Measurements from ENCODE around the gene LIPE.
"Not testable (repeated sequence)": the region's sequence is repeated elsewhere in the genome, so short reads cannot be mapped to it uniquely, and the experiment has no call there.

Gene LIPE

DNA sequence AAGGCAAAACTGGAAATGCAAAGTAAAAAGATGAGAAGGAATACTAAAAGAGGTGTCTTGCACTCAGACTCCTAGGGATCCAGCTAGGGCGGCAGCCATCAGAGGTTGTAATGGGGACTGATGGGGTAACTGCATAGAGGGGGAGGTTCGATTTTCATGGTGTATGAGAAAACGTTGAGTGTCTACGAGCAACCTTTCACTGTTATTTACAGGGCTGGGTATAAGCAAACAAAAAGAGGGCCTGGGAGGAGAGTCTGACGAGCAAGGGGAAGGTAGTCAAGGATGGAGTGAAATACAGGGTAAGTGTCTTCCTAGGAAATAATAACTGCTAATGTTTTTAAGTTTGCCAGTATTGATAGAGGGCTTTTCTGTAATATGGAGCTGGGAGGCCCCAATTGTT lies 21.1 kb upstream of the LIPE start:
- DNase-seq (ENCODE audit: low read depth), result not testable (repeated sequence)

- DNase-seq (ENCODE audit: low read depth), result no peak
Measured at GRCh38 chr19:42445948-42446347, 18.8 kb upstream of the LIPE start.

GRCh38 chr19:42443944-42444398 lies 16.8 kb upstream of the LIPE start:
- no peak for DNase-seq (ENCODE audit: low read depth)

DNA sequence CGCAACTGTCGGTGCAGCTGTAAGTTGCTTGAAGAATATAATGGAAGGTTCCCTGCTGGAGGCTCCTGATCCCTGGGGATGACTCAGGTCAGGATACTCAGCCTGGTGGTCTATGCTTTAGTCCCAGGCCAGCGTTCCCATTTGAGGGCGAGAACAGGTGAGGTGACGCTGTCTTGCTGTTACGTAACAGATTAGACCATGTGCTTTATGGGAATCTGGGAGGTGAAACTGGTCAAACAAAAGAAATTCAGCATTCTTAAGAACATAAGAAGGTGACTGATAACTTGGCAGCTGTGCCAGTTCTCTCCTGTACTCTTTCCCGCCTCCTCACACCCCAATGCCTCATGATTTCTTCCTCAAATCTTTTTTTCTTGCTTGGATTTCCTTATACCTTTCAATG lies 15.6 kb upstream of the LIPE start, which contains the start of gene CXCL17:
Gene CXCL17, minus strand, starts transcription at position 114 of the 400 bp plus-strand sequence. CDS start 114 bp downstream, outside the sequence.
- no peak for DNase-seq (ENCODE audit: low read depth)

DNA sequence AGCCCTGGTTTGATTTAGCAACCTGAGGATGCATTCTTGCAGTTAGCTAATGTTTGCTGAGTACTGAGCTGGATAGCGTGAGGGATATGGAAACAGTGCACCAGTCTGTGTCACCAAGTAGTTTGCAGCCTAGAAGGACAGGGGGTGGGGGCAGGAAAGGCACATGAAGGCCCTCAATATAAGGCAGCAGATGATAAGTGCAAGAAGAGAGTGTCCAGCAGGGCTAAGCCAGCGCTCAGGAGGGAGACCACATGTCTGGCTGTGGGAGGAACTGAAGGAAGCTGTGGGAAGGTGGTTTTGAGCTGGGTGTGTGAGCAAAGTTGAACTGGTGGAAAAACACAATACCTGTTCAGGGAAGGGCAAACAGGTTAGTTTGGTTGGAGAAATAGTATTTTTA lies 13.9 kb upstream of the LIPE start:
- DNase-seq (ENCODE audit: low read depth), result no peak

GRCh38 chr19:42440357-42441048 lies 13.3 kb upstream of the LIPE start:
- peak; percentile 79 for DNase-seq (ENCODE audit: low read depth)

- DNase-seq (ENCODE audit: low read depth), result no peak
Measured at GRCh38 chr19:42436006-42436405, 8.8 kb upstream of the LIPE start.

DNA sequence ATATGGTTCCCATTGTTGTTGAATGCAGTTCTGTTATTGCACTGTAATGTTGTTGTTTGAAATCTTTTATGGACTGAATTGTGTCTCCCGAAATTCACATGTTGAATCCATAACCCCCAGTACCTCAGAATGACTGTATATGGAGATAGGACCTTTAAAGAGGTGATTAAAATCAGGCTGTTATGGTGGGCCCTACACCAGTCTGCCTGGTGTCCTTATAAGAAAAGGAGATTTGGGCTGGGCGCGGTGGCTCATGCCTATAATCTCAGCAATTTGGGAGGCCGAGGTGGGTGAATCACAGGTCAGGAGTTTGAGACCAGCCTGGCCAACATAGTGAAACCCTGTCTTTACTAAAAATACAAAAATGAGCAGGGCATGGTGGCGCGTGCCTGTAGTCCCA lies 8.1 kb upstream of the LIPE start:
- DNase-seq (ENCODE audit: low read depth), result no peak

- peak; percentile 71 for DNase-seq (ENCODE audit: low read depth)
Measured at GRCh38 chr19:42433503-42434260, 6.5 kb upstream of the LIPE start.

DNA sequence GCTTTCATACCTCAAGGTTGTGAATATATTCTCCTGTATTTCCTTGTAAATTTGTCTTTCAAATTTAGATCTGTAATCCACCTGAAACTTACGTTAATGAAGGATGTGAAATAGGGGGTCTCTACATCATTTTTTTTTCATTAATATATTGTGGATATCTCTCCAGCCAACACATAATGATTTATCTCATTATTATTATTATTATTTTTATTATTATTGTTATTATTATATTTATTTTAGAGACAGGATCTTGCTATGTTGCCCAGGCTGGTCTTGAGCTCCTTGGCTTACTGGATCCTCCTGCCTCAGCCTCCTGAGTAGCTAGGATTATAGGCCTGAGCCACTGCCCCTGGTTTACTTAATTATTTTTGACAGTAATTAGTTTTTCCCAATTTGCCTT lies 4.3 kb upstream of the LIPE start:
- DNase-seq (ENCODE audit: low read depth), result no peak

GRCh38 chr19:42428676-42429075 lies 1.5 kb upstream of the LIPE start:
- DNase-seq (ENCODE audit: low read depth), result no peak

- no peak for DNase-seq (ENCODE audit: low read depth)
Measured at GRCh38 chr19:42426643-42427042, 545 bp downstream of the LIPE start.

GRCh38 chr19:42424712-42425131 lies 2.5 kb downstream of the LIPE start:
- no peak for DNase-seq (ENCODE audit: low read depth)

DNA sequence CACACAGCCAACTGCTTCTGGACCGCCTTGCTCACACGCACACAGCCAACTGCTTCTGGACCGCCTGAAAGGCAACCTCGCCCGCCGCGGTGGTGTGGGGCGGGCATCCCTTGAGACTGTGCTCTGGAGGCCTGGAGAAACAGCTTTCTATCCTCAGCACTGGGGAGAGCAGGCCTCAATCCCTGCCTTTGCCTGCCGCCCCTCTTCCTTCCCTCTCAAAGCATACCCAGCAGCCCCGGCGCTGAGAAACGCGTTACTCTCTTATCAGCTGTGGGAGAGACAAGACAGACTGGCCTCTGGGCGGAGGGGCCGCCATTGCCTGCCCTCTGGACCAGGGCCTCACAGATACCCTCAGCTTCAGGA lies 2.9 kb downstream of the LIPE start:
- no peak for DNase-seq (ENCODE audit: low read depth)

DNA sequence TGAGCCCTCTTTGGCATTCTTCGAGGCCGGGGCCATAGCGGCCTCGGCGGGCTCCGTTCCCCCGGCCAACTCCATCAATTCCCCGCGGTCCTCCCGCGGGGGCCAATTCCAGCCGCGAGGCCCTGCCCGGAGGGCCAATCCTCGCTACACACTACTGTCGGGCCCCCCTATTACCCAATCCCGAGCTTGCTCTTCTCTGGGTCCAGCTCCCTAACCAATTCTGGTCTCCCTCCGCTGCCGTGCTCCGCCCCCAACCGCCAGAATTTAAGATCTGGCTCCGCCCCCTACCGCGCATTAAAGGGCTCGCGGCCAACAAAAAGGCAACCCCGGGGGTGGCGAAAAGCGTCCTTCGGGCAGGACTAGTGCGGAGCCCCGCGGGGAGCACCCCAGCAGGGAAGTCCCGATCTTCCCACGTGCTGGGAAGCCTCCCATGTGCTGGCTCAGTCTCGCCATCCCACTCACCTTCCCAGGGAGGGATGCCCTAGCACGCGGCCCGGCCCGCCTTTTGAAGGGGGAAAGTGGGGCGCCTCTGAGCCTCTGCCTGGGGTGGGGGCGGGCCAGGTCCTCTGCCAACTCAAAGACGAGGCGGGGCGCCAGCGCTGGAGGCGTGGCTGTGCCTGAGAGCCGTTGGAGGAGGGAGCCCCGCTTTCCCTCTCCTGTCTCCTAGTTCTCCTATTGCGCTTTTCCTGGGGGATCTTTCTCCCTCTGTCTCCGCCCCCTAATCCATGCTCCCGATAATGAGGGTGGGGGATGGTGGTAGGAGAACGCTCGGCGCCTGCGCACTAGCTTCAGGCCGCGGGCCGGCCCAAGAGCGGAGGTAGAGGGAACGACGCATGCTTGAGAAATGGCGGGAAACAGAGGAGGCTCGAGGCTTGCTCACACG lies 3.5 kb downstream of the LIPE start:
- DNase-seq (ENCODE audit: low read depth), result peak; percentile 92

GRCh38 chr19:42422901-42423461 lies 4.2 kb downstream of the LIPE start:
- peak; percentile 36 for DNase-seq (ENCODE audit: low read depth)

GRCh38 chr19:42422092-42422900 lies 4.9 kb downstream of the LIPE start:
- no peak for DNase-seq (ENCODE audit: low read depth)

- DNase-seq (ENCODE audit: low read depth), result peak; percentile 68
Measured at GRCh38 chr19:42421591-42422031, 5.6 kb downstream of the LIPE start.

DNA sequence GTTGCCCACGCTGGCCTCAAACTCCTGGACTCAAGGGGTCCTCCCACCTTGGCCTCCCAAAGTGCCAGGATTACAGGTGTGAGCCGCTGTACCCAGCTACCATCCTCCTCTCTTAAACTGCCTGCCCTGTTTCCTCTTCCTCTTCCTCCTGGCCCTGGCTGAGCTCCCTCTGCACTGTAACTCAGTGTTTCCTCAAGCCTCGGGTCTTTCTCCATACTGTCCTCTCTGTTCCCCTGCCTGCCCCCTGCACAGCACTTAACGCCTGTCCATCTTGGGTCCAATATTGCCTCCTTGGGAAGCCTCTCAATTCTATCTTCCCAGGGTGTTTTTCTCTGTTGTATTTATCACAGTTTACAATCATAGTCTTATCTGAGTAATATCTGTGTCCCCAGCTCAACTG lies 6.1 kb downstream of the LIPE start:
- DNase-seq (ENCODE audit: low read depth), result no peak

GRCh38 chr19:42420055-42420544 lies 7.1 kb downstream of the LIPE start:
- DNase-seq (ENCODE audit: low read depth), result peak; percentile 66

GRCh38 chr19:42419309-42419708 lies 7.9 kb downstream of the LIPE start:
- DNase-seq (ENCODE audit: low read depth), result no peak
